HG03066 (cell line): ENCODE measurements around the gene SMAD2.

Experiments used
- ATAC-seq: cut with Tn5 transposase; IDR thresholded peaks from one replicate; pipeline ENCODE4 v1.9.1; 2021; ENCODE audit warnings: low read depth; ENCODE audit not compliant: unreplicated experiment

Gene SMAD2

GRCh38 chr18:47899107-47899840 lies 31.2 kb downstream of the SMAD2 start:
- no peak for ATAC-seq

- no peak for ATAC-seq
These were observed 31.8 kb downstream of the SMAD2 start for GRCh38 chr18:47898696-47899095.

GRCh38 chr18:47898055-47898454 lies 32.4 kb downstream of the SMAD2 start:
- no peak for ATAC-seq

GRCh38 chr18:47895565-47896250 lies 34.8 kb downstream of the SMAD2 start:
- ATAC-seq, result no peak

- ATAC-seq, result no peak
These were observed 36.3 kb downstream of the SMAD2 start for GRCh38 chr18:47893939-47894699.

- ATAC-seq, result no peak
These were observed 37.4 kb downstream of the SMAD2 start for GRCh38 chr18:47893047-47893446.

GRCh38 chr18:47888156-47888555 lies 42.3 kb downstream of the SMAD2 start:
- no peak for ATAC-seq

- no peak for ATAC-seq
These were observed 43.2 kb downstream of the SMAD2 start for GRCh38 chr18:47887227-47887626.

GRCh38 chr18:47883771-47884413 lies 46.6 kb downstream of the SMAD2 start:
- no peak for ATAC-seq

GRCh38 chr18:47882641-47883040 lies 47.8 kb downstream of the SMAD2 start:
- ATAC-seq, result no peak

GRCh38 chr18:47881752-47882455 lies 48.6 kb downstream of the SMAD2 start:
- ATAC-seq, result no peak

GRCh38 chr18:47881042-47881441 lies 49.4 kb downstream of the SMAD2 start:
- ATAC-seq, result no peak

- ATAC-seq, result no peak
These were observed 52.6 kb downstream of the SMAD2 start for GRCh38 chr18:47877892-47878291.

- no peak for ATAC-seq
These were observed 53.6 kb downstream of the SMAD2 start for GRCh38 chr18:47876813-47877212.

GRCh38 chr18:47873625-47874024 lies 56.8 kb downstream of the SMAD2 start:
- no peak for ATAC-seq

- ATAC-seq, result no peak
These were observed 58.0 kb downstream of the SMAD2 start for GRCh38 chr18:47872426-47872825.

GRCh38 chr18:47871288-47871687 lies 59.2 kb downstream of the SMAD2 start:
- ATAC-seq, result no peak

GRCh38 chr18:47870605-47871004 lies 59.9 kb downstream of the SMAD2 start:
- ATAC-seq, result no peak

- ATAC-seq, result no peak
These were observed 61.7 kb downstream of the SMAD2 start for GRCh38 chr18:47868744-47869143.

- ATAC-seq, result no peak
These were observed 65.3 kb downstream of the SMAD2 start for GRCh38 chr18:47865183-47865582.
